HEK293 (cell line): Measurements from ENCODE around the gene LAMC3.

Experiments
- CTCF ChIA-PET: fragments of 350-600 bp; formaldehyde crosslinking; extraction: SDS; loops from one replicate; lab custom pipeline; 2021; ENCODE audit warnings: antibody characterized with exemption; lab: Yijun Ruan, JAX
- POLR2A ChIA-PET: fragments of 300-600 bp; formaldehyde crosslinking; extraction: SDS; loops from one replicate; lab custom pipeline; 2020; ENCODE audit warnings: antibody characterized with exemption, inconsistent platforms; lab: Yijun Ruan, JAX
- H3K27ac ChIP-seq: fragments of 200-500 bp; sonication (Bioruptor generic); 2 replicates; pipeline ENCODE4 v1.5.1; 2014; ENCODE audit warnings: low read depth, low read length, control low read depth, inconsistent platforms; ENCODE audit errors: extremely low read depth
- H3K36me3 ChIP-seq, 2 experiments: fragments of 200-500 bp in 1 of 2; sonication (Bioruptor generic) in 1 of 2; 1 replicate in 1 of 2; 2 replicates in 1 of 2; pipeline ENCODE4 v1.5.1; 2014 to 2017; ENCODE audit warnings: inconsistent platforms in 2 of 2, low read length in 2 of 2; ENCODE audit not compliant: control insufficient read depth in 2 of 2, insufficient read depth in 1 of 2
- H3K4me1 ChIP-seq: fragments of 200-500 bp; sonication (Bioruptor generic); 2 replicates; pipeline ENCODE4 v1.5.1; 2014; ENCODE audit warnings: mild to moderate bottlenecking, low read length, inconsistent platforms; ENCODE audit not compliant: control insufficient read depth, insufficient read depth
- H3K4me3 ChIP-seq: 2 replicates; pipeline ENCODE4 v1.5.1; 2011; ENCODE audit warnings: low read depth, mild to moderate bottlenecking, control low read depth, low read length, moderate library complexity
- H3K9me3 ChIP-seq: fragments of 200-500 bp; sonication (Bioruptor generic); 2 replicates; pipeline ENCODE4 v1.5.1; 2014; ENCODE audit warnings: low read depth, low read length, inconsistent platforms; ENCODE audit not compliant: control insufficient read depth, insufficient read depth
- ATF2 ChIP-seq: fragments of 450-650 bp; formaldehyde crosslinking; IDR thresholded peaks from 2 replicates; pipeline ENCODE4 v1.5.1; 2016; ENCODE audit warnings: missing biosample characterization, missing genetic modification characterization, low read depth
- BCL11A ChIP-seq: fragments of 450-650 bp; formaldehyde crosslinking; IDR thresholded peaks from 2 replicates; pipeline ENCODE4 v1.5.1; 2016; ENCODE audit warnings: low read depth, missing biosample characterization, missing genetic modification characterization
- EGR2 ChIP-seq: fragments of 450-650 bp; formaldehyde crosslinking; IDR thresholded peaks from 2 replicates; pipeline ENCODE4 v1.5.1; 2016; ENCODE audit warnings: low read depth, missing biosample characterization, missing genetic modification characterization
- ELK4 ChIP-seq: IDR thresholded peaks from 2 replicates; pipeline ENCODE4 v1.6.1; 2011; ENCODE audit warnings: mild to moderate bottlenecking, low read depth, low read length, borderline replicate concordance
- GLI2 ChIP-seq: fragments of 450-650 bp; formaldehyde crosslinking; IDR thresholded peaks from 2 replicates; pipeline ENCODE4; 2017; ENCODE audit warnings: missing biosample characterization, missing genetic modification characterization, low read depth, borderline replicate concordance
- KLF1 ChIP-seq: fragments of 450-650 bp; formaldehyde crosslinking; IDR thresholded peaks from 2 replicates; pipeline ENCODE4 v1.5.1; 2016; ENCODE audit warnings: missing biosample characterization, missing genetic modification characterization
- REST ChIP-seq: fragments of 450-650 bp; formaldehyde crosslinking; IDR thresholded peaks from 2 replicates; pipeline ENCODE4 v1.5.1; 2016; ENCODE audit warnings: missing biosample characterization, missing genetic modification characterization
- ZBTB49 ChIP-seq: fragments of 450-650 bp; formaldehyde crosslinking; IDR thresholded peaks from 2 replicates; pipeline ENCODE4 v1.5.1; 2016; ENCODE audit warnings: missing biosample characterization, missing genetic modification characterization, low read depth
- ZBTB8A ChIP-seq: fragments of 450-650 bp; formaldehyde crosslinking; IDR thresholded peaks from 2 replicates; pipeline ENCODE4 v1.5.1; 2016; ENCODE audit warnings: missing biosample characterization, missing genetic modification characterization
- ZFHX2 ChIP-seq: fragments of 450-650 bp; formaldehyde crosslinking; conservative IDR thresholded peaks from 2 replicates; pipeline ENCODE4 v1.5.1; 2016; ENCODE audit warnings: missing biosample characterization, missing genetic modification characterization
- ZNF112 ChIP-seq: fragments of 450-650 bp; formaldehyde crosslinking; IDR thresholded peaks from 2 replicates; pipeline ENCODE4 v1.5.0; 2017; ENCODE audit warnings: missing biosample characterization, missing genetic modification characterization
- ZNF16 ChIP-seq: fragments of 450-650 bp; formaldehyde crosslinking; IDR thresholded peaks from 2 replicates; pipeline ENCODE4 v1.5.1; 2016; ENCODE audit warnings: low read depth, missing biosample characterization, missing genetic modification characterization
- ZNF2 ChIP-seq: fragments of 450-650 bp; formaldehyde crosslinking; IDR thresholded peaks from 2 replicates; pipeline ENCODE4 v1.5.1; 2016; ENCODE audit warnings: missing biosample characterization, missing genetic modification characterization
- ZNF274 ChIP-seq, 2 experiments: fragments of 200-500 bp in 1 of 2; fragments of 450-650 bp in 1 of 2; sonication (Bioruptor generic) in 1 of 2; formaldehyde crosslinking in 1 of 2; IDR thresholded peaks; 2 replicates each; pipeline versions ENCODE4 v1.5.1 to v1.6.1; 2014 to 2016; ENCODE audit warnings: borderline replicate concordance in 1 of 2, inconsistent platforms in 1 of 2, low read length in 1 of 2, missing biosample characterization in 1 of 2, missing genetic modification characterization in 1 of 2
- ZNF280D ChIP-seq: fragments of 450-650 bp; formaldehyde crosslinking; IDR thresholded peaks from 2 replicates; pipeline ENCODE4 v1.5.1; 2016; ENCODE audit warnings: missing biosample characterization, missing genetic modification characterization
- ZNF416 ChIP-seq: fragments of 450-650 bp; formaldehyde crosslinking; IDR thresholded peaks from 2 replicates; pipeline ENCODE4 v1.5.1; 2016; ENCODE audit warnings: missing biosample characterization, missing genetic modification characterization
- ZNF704 ChIP-seq: fragments of 450-650 bp; formaldehyde crosslinking; IDR thresholded peaks from 2 replicates; pipeline ENCODE4 v1.5.1; 2016; ENCODE audit warnings: missing biosample characterization, missing genetic modification characterization
- ZNF707 ChIP-seq: fragments of 450-650 bp; formaldehyde crosslinking; IDR thresholded peaks from 2 replicates; pipeline ENCODE4 v1.5.1; 2016; ENCODE audit warnings: missing biosample characterization, missing genetic modification characterization

The LAMC3 gene

GRCh38 chr9:131032384-131032783 is 23.4 kb downstream of the LAMC3 start (continued):
- no peak for TF ChIP-seq ZNF274 (IDR thresholded peaks at IDR 0.05; ENCODE audit: low read length)
- TF ChIP-seq ZNF274 (tag by site-specific recombination; IDR thresholded peaks at IDR 0.05; ENCODE audit: borderline replicate concordance), result no peak
- no peak for TF ChIP-seq REST (tag by site-specific recombination)
- TF ChIP-seq BCL11A, result no peak

- CTCF ChIA-PET, result interaction anchor here (0.6 to 7.9 kb wide), 3 partner anchors 14 to 91 kb away, joined by 4 to 65 read pairs (median 4); no protein-coding TSS in a partner anchor
- POLR2A ChIA-PET, result no interaction called here
- no peaks in the 10 kb centered on the region for H3K9me3 ChIP-seq
- TF ChIP-seq ZFHX2 (tag by site-specific recombination) (peak; percentile 36), ZNF707 (tag by site-specific recombination) (no peak), ZNF416 (tag by site-specific recombination) (no peak), KLF1 (tag by site-specific recombination) (peak; percentile 89), GLI2 (no peak), ZBTB8A (tag by site-specific recombination) (no peak), EGR2 (tag by site-specific recombination) (peak; percentile 60), ZNF2 (tag by site-specific recombination) (no peak), ZBTB49 (tag by site-specific recombination) (no peak), ATF2 (tag by site-specific recombination) (no peak)
- H3K36me3 ChIP-seq, result no peaks in the 10 kb centered on the region
- no peak overlapping the region for H3K4me3 ChIP-seq
- no peak overlapping the region for H3K27ac ChIP-seq
- H3K4me1 ChIP-seq, result no peaks in the 10 kb centered on the region
Measured at GRCh38 chr9:131033269-131034224, 24.6 kb downstream of the LAMC3 start.

GRCh38 chr9:131034268-131034667 is 25.3 kb downstream of the LAMC3 start:
- ChIA-PET CTCF (interaction anchor here (0.6 to 7.9 kb wide), 3 partner anchors 13 to 92 kb away, joined by 4 to 65 read pairs (median 4); no protein-coding TSS in a partner anchor), POLR2A (no interaction called here)
- no peak overlapping the region for H3K4me3 ChIP-seq
- H3K27ac ChIP-seq, result no peak overlapping the region
- H3K4me1 ChIP-seq, result no peaks in the 10 kb centered on the region
- TF ChIP-seq KLF1 (tag by site-specific recombination), result no peak
- TF ChIP-seq ZNF280D, result no peak
- no peak for TF ChIP-seq ZNF704 (tag by site-specific recombination)
- no peak for TF ChIP-seq ELK4
- no peak for TF ChIP-seq ZNF112 (tag by site-specific recombination)
- no peak for TF ChIP-seq ZNF16 (tag by site-specific recombination)
- H3K36me3 ChIP-seq, result no peaks in the 10 kb centered on the region
- H3K9me3 ChIP-seq, result no peaks in the 10 kb centered on the region
